Osteocyte (in vitro differentiated cells): ENCODE results near the gene MAP4K4. TPM values are rescaled to one million over a fixed set of nuclear protein-coding genes. Genes with fewer than 3 reads are reported as not detected.

Source experiments
- DNase-seq: peaks from one replicate; pipeline ENCODE4 v3.0.0; 2021; ENCODE audit warnings: mixed read lengths; ENCODE audit not compliant: unreplicated experiment; ENCODE audit errors: extremely low spot score
- H3K27ac Mint-ChIP-seq: one replicate; pipeline ENCODE4 v1.8.0; 2021; ENCODE audit warnings: mild to moderate bottlenecking, mixed read lengths; ENCODE audit not compliant: unreplicated experiment
- H3K27me3 Mint-ChIP-seq: one replicate; pipeline ENCODE4 v1.8.0; 2021; ENCODE audit warnings: mixed read lengths; ENCODE audit not compliant: unreplicated experiment
- H3K36me3 Mint-ChIP-seq: one replicate; pipeline ENCODE4 v1.8.0; 2021; ENCODE audit warnings: mixed read lengths; ENCODE audit not compliant: unreplicated experiment
- H3K4me1 Mint-ChIP-seq: one replicate; pipeline ENCODE4 v1.8.0; 2021; ENCODE audit warnings: mixed read lengths; ENCODE audit not compliant: unreplicated experiment
- H3K4me3 Mint-ChIP-seq: one replicate; pipeline ENCODE4 v1.8.0; 2021; ENCODE audit warnings: mild to moderate bottlenecking, moderate library complexity, mixed read lengths; ENCODE audit not compliant: unreplicated experiment
- H3K9me3 Mint-ChIP-seq: one replicate; pipeline ENCODE4 v1.8.0; 2021; ENCODE audit warnings: mixed read lengths; ENCODE audit not compliant: unreplicated experiment
- total RNA-seq: library from RNA; stranded (reverse); gene quantifications from 2 replicates; pipeline ENCODE4 v1.2.1, GENCODE V29; 2021
- TF ChIP-seq, protein P1 (sequence below): fragments of 200-600 bp; sonication (generic); IDR thresholded peaks from 2 replicates; pipeline ENCODE4 v1.5.0; 2021; ENCODE audit warnings: antibody characterized with exemption, mild to moderate bottlenecking, moderate library complexity

The MAP4K4 gene
- total RNA-seq, 1 donor from 2014 or later, result 126 TPM

DNA sequence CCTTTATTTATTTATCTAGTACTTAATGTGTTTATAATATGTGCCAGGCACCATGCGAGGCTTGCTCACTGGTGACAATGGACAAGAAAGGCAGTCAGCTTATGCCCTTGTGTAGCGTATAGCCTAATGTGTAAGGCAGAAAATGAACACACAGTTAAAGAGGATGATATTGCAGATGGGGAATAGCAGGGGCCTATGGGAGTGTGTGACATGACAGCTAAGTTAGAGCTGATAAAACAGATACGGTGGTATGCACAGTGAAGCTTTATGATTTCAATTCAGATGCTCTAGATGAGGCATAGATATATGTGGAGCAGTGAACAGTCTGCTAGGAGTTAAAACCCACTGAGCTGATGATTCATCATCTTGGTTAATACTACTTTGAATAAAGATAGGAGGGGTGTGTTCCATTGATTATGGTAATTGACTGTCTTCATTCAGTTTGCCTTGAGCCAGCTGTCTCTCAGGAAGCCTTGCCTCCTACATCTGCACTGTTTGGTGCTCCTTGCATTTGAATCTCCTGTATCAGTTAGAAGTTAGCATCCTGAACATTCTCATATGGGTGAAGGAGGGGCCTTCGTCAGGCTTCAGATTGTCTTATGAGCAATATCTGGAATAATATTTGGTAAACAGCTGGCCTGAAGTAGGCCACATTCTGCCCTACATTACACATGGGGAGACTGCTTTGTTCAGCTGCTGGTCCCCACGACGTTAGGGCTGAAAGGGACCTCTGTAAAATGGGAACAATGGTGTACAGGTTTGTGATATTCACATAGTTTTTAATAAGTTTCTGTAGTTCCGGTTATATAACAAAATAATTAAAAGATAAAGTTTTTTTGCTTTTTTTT is 13.2 kb downstream of the MAP4K4 start:
- Mint-ChIP-seq H3K36me3 (peaks cover 5% of the 10 kb centered on the region), H3K9me3 (peaks cover 3% of the 10 kb centered on the region), H3K27ac (peak overlapping the region; percentile 62), H3K27me3 (no peaks in the 10 kb centered on the region), H3K4me1 (peaks cover 41% of the 10 kb centered on the region), H3K4me3 (no peak overlapping the region)
- TF ChIP-seq, protein P1, sequence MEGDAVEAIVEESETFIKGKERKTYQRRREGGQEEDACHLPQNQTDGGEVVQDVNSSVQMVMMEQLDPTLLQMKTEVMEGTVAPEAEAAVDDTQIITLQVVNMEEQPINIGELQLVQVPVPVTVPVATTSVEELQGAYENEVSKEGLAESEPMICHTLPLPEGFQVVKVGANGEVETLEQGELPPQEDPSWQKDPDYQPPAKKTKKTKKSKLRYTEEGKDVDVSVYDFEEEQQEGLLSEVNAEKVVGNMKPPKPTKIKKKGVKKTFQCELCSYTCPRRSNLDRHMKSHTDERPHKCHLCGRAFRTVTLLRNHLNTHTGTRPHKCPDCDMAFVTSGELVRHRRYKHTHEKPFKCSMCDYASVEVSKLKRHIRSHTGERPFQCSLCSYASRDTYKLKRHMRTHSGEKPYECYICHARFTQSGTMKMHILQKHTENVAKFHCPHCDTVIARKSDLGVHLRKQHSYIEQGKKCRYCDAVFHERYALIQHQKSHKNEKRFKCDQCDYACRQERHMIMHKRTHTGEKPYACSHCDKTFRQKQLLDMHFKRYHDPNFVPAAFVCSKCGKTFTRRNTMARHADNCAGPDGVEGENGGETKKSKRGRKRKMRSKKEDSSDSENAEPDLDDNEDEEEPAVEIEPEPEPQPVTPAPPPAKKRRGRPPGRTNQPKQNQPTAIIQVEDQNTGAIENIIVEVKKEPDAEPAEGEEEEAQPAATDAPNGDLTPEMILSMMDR, result no peak
- DNase-seq, result no peak

GRCh38 chr2:101714118-101714517 is 16.6 kb downstream of the MAP4K4 start:
- Mint-ChIP-seq H3K4me1 (peaks cover 38% of the 10 kb centered on the region), H3K9me3 (no peaks in the 10 kb centered on the region), H3K27me3 (no peaks in the 10 kb centered on the region), H3K4me3 (no peak overlapping the region), H3K36me3 (peaks cover 4% of the 10 kb centered on the region), H3K27ac (no peak overlapping the region)
- TF ChIP-seq, protein P1, result no peak
- DNase-seq, result no peak

DNA sequence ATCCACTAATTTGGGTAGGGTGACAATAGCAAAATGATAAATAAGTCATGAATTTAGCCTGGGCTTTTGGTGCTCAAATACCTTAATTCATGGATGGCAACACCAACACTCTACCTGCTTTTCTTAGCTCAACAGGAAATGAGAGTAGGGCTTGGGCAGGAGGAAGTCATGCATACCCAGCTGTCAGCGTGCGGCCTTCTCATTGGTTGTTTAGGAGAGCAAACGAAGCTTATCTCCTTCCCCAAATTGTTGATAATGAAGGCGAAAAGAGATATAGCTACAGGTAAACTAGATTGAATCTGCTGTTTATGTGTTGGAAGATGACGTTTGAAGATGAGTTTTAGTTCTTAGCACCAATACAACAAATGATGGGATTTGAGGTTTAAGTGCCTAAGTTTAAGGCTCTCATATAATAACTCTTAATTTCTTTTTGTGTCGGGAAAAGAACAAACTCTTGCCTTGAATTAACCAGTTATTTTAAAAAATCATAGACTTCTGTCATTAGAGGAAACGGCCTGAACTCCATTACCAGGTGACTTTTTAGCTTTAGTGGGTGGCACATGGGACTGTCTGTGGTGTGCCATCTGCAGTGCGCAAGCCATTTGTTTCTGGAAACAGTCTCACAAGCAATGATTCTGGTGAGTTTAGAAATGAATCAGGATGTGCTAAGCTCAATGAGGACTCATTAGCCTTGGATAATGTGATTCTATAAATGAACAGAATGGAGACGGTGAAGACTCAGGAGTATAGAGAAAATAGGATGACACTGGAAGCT is 19.8 kb downstream of the MAP4K4 start:
- Mint-ChIP-seq H3K27me3 (no peaks in the 10 kb centered on the region), H3K27ac (no peak overlapping the region), H3K4me1 (peaks cover 42% of the 10 kb centered on the region), H3K4me3 (no peak overlapping the region), H3K9me3 (no peaks in the 10 kb centered on the region), H3K36me3 (peaks cover 6% of the 10 kb centered on the region)
- TF ChIP-seq, protein P1, result no peak
- no peak for DNase-seq

- Mint-ChIP-seq H3K4me1 (peaks cover 44% of the 10 kb centered on the region), H3K27me3 (no peaks in the 10 kb centered on the region), H3K9me3 (no peaks in the 10 kb centered on the region), H3K4me3 (no peak overlapping the region), H3K27ac (peak overlapping the region; percentile 81), H3K36me3 (peaks cover 8% of the 10 kb centered on the region)
- DNase-seq, result no peak
- TF ChIP-seq, protein P1, result no peak
Measured at GRCh38 chr2:101718479-101718878, 21.0 kb downstream of the MAP4K4 start.

DNA sequence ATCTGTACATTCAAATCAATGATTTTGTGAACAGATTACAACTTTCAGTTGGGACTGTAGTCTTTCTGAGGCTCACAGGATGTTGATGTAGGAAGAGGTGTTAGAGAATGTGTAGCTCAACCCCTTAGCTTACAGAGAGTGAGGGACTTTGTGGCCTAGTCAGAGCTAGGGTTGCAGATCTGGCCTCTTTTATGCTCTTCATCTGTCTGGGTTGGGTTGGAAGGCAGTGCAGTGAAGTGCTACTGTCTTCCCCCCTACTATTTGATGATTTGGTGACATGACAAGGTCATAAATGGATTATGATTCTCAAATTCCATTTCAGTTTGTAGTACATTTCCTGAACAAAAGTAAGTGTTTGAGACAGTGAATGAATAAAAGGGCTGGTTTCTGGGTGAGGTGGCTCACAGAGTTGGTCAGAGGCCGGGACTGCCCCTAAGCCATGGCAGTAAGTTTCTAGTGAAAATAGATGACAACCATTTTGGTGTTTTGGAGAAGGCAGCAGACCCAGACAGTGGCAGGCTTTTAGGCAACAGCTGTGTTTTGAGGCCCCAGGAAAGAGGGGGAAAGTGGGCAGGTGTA is 21.6 kb downstream of the MAP4K4 start:
- TF ChIP-seq, protein P1, result no peak
- Mint-ChIP-seq H3K27me3 (no peaks in the 10 kb centered on the region), H3K4me3 (no peak overlapping the region), H3K4me1 (peaks cover 48% of the 10 kb centered on the region), H3K36me3 (peaks cover 8% of the 10 kb centered on the region), H3K27ac (peak overlapping the region; percentile 81), H3K9me3 (no peaks in the 10 kb centered on the region)
- no peak for DNase-seq
